HCT116 (cell line): ENCODE measurements around the gene RNF214. TPM values are rescaled to one million over a fixed set of nuclear protein-coding genes. Genes with fewer than 3 reads are reported as not detected.

Experiments used
- ATAC-seq: fragments of 200-7000 bp; cut with Tn5 transposase; 2 replicates; pipeline ENCODE4 v1.9.1; 2020; ENCODE audit warnings: mild to moderate bottlenecking, moderate library complexity
- BruUV-seq: library from RNA; stranded (reverse); fragments of 400-500 nt; replicated peaks from 2 replicates; lab custom pipeline; 2021; lab: Mats Ljungman, UMichigan
- CTCF ChIA-PET: fragments of 300-600 bp; sonication (Branson Sonifier 250); formaldehyde crosslinking; loops from one replicate; lab custom pipeline; 2021; ENCODE audit warnings: antibody characterized with exemption; lab: Charles Lee
- POLR2A ChIA-PET: fragments of 300-600, 350-600 bp; sonication (Branson Sonifier 250); formaldehyde crosslinking; loops from one replicate; lab custom pipeline; 2021; ENCODE audit warnings: antibody characterized with exemption; lab: Charles Lee
- RAD21 ChIA-PET, 2 experiments: fragments of 300-600 bp; sonication (Branson Sonifier 250); formaldehyde crosslinking; loops; one replicate each; lab custom pipeline; 2023; ENCODE audit warnings: low total read pairs in 2 of 2; ENCODE audit not compliant: uncharacterized antibody in 2 of 2, unreplicated experiment in 2 of 2, low non-redundant PET in 1 of 2; lab: Charles Lee
- DNase-seq: peaks from one replicate; pipeline ENCODE4 v3.0.0-alpha.2; 2010; ENCODE audit warnings: low read depth, low spot score
- H2AFZ ChIP-seq: fragments of 200-600 bp; shearing (Covaris generic), sonication (generic); 2 replicates; pipeline ENCODE4 v1.6.1; 2017; ENCODE audit warnings: low read depth, mixed run types, mixed read lengths, antibody characterized with exemption, low read length; ENCODE audit not compliant: poor library complexity, severe bottlenecking
- H3K27ac ChIP-seq: 2 replicates; pipeline ENCODE4 v1.5.1; 2012; ENCODE audit warnings: low read depth, low read length
- H3K27me3 ChIP-seq: fragments of 200-600 bp; sonication (generic); 2 replicates; pipeline ENCODE4 v1.6.1; 2016; ENCODE audit warnings: mixed run types, low read length, mixed read lengths; ENCODE audit not compliant: insufficient read depth
- H3K36me3 ChIP-seq, 2 experiments: fragments of 200-500 bp in 1 of 2; fragments of 200-600 bp in 1 of 2; sonication (Bioruptor generic) in 1 of 2; sonication (generic) in 1 of 2; 2 replicates each; pipeline versions ENCODE4 v1.5.1 to v1.6.1; 2014 to 2016; ENCODE audit warnings: low read length in 2 of 2, inconsistent platforms in 1 of 2, mixed read lengths in 1 of 2, mixed run types in 1 of 2; ENCODE audit not compliant: insufficient read depth in 2 of 2, control insufficient read depth in 1 of 2
- H3K4me1 ChIP-seq, 2 experiments: fragments of 200-600 bp in 1 of 2; sonication (generic) in 1 of 2; 2 replicates each; pipeline versions ENCODE4 v1.5.1 to v1.6.1; 2012 to 2017; ENCODE audit warnings: low read length in 2 of 2, inconsistent platforms in 1 of 2, mild to moderate bottlenecking in 1 of 2, mixed read lengths in 1 of 2, mixed run types in 1 of 2, moderate library complexity in 1 of 2; ENCODE audit not compliant: insufficient read depth in 2 of 2, control insufficient read depth in 1 of 2
- H3K4me2 ChIP-seq: fragments of 200-600 bp; sonication (generic); 2 replicates; pipeline ENCODE4 v1.6.1; 2017; ENCODE audit warnings: mixed run types, low read length, mixed read lengths
- H3K4me3 ChIP-seq, 2 experiments: fragments of 200-600 bp in 1 of 2; sonication (generic) in 1 of 2; replicated peaks in 1 of 2; 2 replicates each; pipeline ENCODE4 v1.5.1; 2011 to 2016; ENCODE audit warnings: low read length in 2 of 2, control low read depth in 1 of 2, low read depth in 1 of 2, mild to moderate bottlenecking in 1 of 2, mixed read lengths in 1 of 2, mixed run types in 1 of 2
- H3K79me2 ChIP-seq: fragments of 200-600 bp; sonication (generic); 2 replicates; pipeline ENCODE4 v1.6.1; 2017; ENCODE audit warnings: mild to moderate bottlenecking, mixed run types, low read length, moderate library complexity, mixed read lengths; ENCODE audit not compliant: insufficient read depth
- H3K9ac ChIP-seq: fragments of 200-600 bp; sonication (generic); 2 replicates; pipeline ENCODE4 v1.6.1; 2016; ENCODE audit warnings: low read length, mixed read lengths
- H3K9me2 ChIP-seq: fragments of 200-600 bp; sonication (generic), shearing (Covaris generic); 2 replicates; pipeline ENCODE4 v1.6.1; 2017; ENCODE audit warnings: mixed run types, mild to moderate bottlenecking, moderate library complexity; ENCODE audit not compliant: insufficient read depth
- H3K9me3 ChIP-seq, 2 experiments: fragments of 200-500 bp in 1 of 2; fragments of 200-600 bp in 1 of 2; sonication (Bioruptor generic) in 1 of 2; sonication (generic) in 1 of 2; 2 replicates each; pipeline ENCODE4 v1.6.1; 2014 to 2017; ENCODE audit warnings: low read length in 2 of 2, mixed read lengths in 2 of 2, inconsistent platforms in 1 of 2, low read depth in 1 of 2, mild to moderate bottlenecking in 1 of 2, mixed run types in 1 of 2, moderate library complexity in 1 of 2; ENCODE audit not compliant: control insufficient read depth in 1 of 2, insufficient read depth in 1 of 2
- H4K20me1 ChIP-seq: fragments of 200-600 bp; sonication (generic), shearing (Covaris generic); 2 replicates; pipeline ENCODE4 v1.6.1; 2017; ENCODE audit warnings: mixed run types, mild to moderate bottlenecking, moderate library complexity; ENCODE audit not compliant: insufficient read depth
- CBX3 ChIP-seq: IDR thresholded peaks from 2 replicates; pipeline ENCODE4 v1.6.1; 2012; ENCODE audit warnings: low read depth
- CEBPB ChIP-seq: IDR thresholded peaks from 2 replicates; pipeline ENCODE4 v1.6.1; 2012; ENCODE audit warnings: low read depth
- ELF1 ChIP-seq: IDR thresholded peaks from 2 replicates; pipeline ENCODE4 v1.6.1; 2012; ENCODE audit warnings: low read depth, borderline replicate concordance
- FOSL1 ChIP-seq: IDR thresholded peaks from 2 replicates; pipeline ENCODE4 v1.6.1; 2012; ENCODE audit warnings: low read depth
- POLR2AphosphoS5 ChIP-seq: IDR thresholded peaks from 2 replicates; pipeline ENCODE4 v1.6.1; 2011; ENCODE audit warnings: mild to moderate bottlenecking, low read depth, low read length, moderate library complexity
- SIN3A ChIP-seq: IDR thresholded peaks from 2 replicates; pipeline ENCODE4 v1.6.1; 2012; ENCODE audit warnings: low read depth
- SP1 ChIP-seq: IDR thresholded peaks from 2 replicates; pipeline ENCODE4 v1.6.1; 2012; ENCODE audit warnings: low read depth
- TCF7L2 ChIP-seq: IDR thresholded peaks from 2 replicates; pipeline ENCODE4 v1.7.0; 2011; ENCODE audit warnings: borderline replicate concordance, inconsistent platforms; ENCODE audit not compliant: insufficient read depth, insufficient read length; ENCODE audit errors: extremely low read depth
- YY1 ChIP-seq: IDR thresholded peaks from 2 replicates; pipeline ENCODE4 v1.6.1; 2011; ENCODE audit warnings: low read length, low read depth, moderate library complexity, mild to moderate bottlenecking; ENCODE audit not compliant: insufficient replicate concordance; ENCODE audit errors: extremely low read depth
- ZFX ChIP-seq: fragments of 450-650 bp; IDR thresholded peaks from 2 replicates; pipeline ENCODE4 v1.6.1; 2017
- intact Hi-C: fragments of 100-400 bp; cut with micrococcal nuclease; formaldehyde crosslinking; loops from 2 replicates; pipeline ENCODE4 v1.10.0; 2022
- total RNA-seq: library from RNA; stranded (reverse); gene quantifications from one replicate; pipeline ENCODE4 v1.2.1, GENCODE V29; 2021; ENCODE audit not compliant: unreplicated experiment
- TF ChIP-seq, protein P1 (sequence below): IDR thresholded peaks from 2 replicates; pipeline ENCODE4 v1.6.1; 2012
- TF ChIP-seq, protein P2 (sequence below): IDR thresholded peaks from 2 replicates; pipeline ENCODE4 v1.6.1; 2012; ENCODE audit warnings: low read depth
- TF ChIP-seq, protein P3 (sequence below): IDR thresholded peaks from 2 replicates; pipeline ENCODE4 v1.6.1; 2012
- TF ChIP-seq, protein P4 (sequence below), 3 experiments: fragments of 200-600 bp in 1 of 3; sonication (generic) in 1 of 3; IDR thresholded peaks in 2 of 3; conservative IDR thresholded peaks in 1 of 3; 2 replicates each; pipeline ENCODE4 v1.5.1; 2012 to 2017; ENCODE audit warnings: low read depth in 2 of 3, low read length in 2 of 3, antibody characterized with exemption in 1 of 3, borderline replicate concordance in 1 of 3, control low read depth in 1 of 3, mild to moderate bottlenecking in 1 of 3, mixed read lengths in 1 of 3, mixed run types in 1 of 3, moderate library complexity in 1 of 3; ENCODE audit not compliant: insufficient read depth in 1 of 3

The RNF214 gene
- total RNA-seq, 1 experiment from 2014 or later = 29.3 TPM

DNA sequence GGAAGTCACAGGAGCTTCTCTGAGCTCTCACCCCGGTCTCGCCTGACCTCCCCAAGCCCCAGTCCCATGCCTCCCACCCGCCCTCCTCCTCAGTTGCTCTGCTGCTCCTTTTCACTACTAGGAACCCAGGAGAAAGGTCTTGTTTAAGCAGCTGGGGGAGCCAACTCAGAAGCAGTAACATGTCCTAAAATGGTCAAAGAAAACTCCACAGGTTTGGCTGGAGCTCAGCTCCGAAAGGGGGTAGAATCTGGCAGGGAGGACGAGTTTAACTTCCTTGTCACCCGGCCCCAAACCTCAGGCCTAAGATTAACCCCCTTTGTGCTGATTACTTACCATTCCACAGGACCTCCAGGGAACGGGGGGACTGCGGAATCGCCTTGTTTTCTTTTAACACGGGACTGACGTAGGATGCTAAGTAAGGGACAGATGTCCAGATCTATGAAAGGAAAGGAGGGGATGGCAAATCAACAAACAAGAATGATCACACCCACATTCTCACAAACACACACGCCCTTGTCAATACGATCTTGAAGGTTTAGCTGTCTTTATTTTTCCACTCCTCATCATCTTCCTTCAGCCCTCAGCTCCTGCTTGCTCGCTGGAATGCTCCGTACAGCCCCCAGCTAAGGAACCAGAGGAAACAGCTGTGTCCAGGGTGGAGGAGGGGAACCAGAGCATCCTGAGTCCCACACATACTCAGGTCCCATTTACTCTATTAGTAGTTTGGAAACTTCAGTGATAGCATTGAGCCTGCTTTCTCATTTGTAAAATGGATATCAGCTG is 14.1 kb upstream of the RNF214 start:
- intact Hi-C loops = no loop called here
- no peak overlapping the region for H3K4me2 ChIP-seq

More for the DNA sequence above, 14.1 kb upstream of the RNF214 start:
- BruUV-seq = no TSS peak
- Histone ChIP-seq H3K9ac (no peak overlapping the region), H2AFZ (no peak overlapping the region), H3K27ac (no peak overlapping the region), H4K20me1 (no peaks in the 10 kb centered on the region), H3K36me3 (peaks cover 12 to 19% of the 10 kb centered on the region in 2 experiments; a peak in 3 of 4 replicates), H3K9me3 (no peaks in the 10 kb centered on the region), H3K4me3 (no peak overlapping the region), H3K9me2 (no peaks in the 10 kb centered on the region), H3K27me3 (no peaks in the 10 kb centered on the region), H3K4me1 (peaks cover 10 to 20% of the 10 kb centered on the region in 2 experiments), H3K79me2 (no peaks in the 10 kb centered on the region)
- ChIA-PET POLR2A (no interaction called here), CTCF (no interaction called here), RAD21 (no interaction called here)
- no peak for TF ChIP-seq CBX3
- no peak for TF ChIP-seq FOSL1
- no peak for TF ChIP-seq SIN3A
- TF ChIP-seq, protein P1, sequence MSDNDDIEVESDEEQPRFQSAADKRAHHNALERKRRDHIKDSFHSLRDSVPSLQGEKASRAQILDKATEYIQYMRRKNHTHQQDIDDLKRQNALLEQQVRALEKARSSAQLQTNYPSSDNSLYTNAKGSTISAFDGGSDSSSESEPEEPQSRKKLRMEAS = no peak
- TF ChIP-seq POLR2AphosphoS5 = no peak
- TF ChIP-seq, protein P2, sequence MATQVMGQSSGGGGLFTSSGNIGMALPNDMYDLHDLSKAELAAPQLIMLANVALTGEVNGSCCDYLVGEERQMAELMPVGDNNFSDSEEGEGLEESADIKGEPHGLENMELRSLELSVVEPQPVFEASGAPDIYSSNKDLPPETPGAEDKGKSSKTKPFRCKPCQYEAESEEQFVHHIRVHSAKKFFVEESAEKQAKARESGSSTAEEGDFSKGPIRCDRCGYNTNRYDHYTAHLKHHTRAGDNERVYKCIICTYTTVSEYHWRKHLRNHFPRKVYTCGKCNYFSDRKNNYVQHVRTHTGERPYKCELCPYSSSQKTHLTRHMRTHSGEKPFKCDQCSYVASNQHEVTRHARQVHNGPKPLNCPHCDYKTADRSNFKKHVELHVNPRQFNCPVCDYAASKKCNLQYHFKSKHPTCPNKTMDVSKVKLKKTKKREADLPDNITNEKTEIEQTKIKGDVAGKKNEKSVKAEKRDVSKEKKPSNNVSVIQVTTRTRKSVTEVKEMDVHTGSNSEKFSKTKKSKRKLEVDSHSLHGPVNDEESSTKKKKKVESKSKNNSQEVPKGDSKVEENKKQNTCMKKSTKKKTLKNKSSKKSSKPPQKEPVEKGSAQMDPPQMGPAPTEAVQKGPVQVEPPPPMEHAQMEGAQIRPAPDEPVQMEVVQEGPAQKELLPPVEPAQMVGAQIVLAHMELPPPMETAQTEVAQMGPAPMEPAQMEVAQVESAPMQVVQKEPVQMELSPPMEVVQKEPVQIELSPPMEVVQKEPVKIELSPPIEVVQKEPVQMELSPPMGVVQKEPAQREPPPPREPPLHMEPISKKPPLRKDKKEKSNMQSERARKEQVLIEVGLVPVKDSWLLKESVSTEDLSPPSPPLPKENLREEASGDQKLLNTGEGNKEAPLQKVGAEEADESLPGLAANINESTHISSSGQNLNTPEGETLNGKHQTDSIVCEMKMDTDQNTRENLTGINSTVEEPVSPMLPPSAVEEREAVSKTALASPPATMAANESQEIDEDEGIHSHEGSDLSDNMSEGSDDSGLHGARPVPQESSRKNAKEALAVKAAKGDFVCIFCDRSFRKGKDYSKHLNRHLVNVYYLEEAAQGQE = no peak
- TF ChIP-seq TCF7L2 = no peak
- no peak for TF ChIP-seq CEBPB
- TF ChIP-seq, protein P3, sequence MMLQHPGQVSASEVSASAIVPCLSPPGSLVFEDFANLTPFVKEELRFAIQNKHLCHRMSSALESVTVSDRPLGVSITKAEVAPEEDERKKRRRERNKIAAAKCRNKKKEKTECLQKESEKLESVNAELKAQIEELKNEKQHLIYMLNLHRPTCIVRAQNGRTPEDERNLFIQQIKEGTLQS = no peak
- no peak for TF ChIP-seq ZFX
- TF ChIP-seq, protein P4, sequence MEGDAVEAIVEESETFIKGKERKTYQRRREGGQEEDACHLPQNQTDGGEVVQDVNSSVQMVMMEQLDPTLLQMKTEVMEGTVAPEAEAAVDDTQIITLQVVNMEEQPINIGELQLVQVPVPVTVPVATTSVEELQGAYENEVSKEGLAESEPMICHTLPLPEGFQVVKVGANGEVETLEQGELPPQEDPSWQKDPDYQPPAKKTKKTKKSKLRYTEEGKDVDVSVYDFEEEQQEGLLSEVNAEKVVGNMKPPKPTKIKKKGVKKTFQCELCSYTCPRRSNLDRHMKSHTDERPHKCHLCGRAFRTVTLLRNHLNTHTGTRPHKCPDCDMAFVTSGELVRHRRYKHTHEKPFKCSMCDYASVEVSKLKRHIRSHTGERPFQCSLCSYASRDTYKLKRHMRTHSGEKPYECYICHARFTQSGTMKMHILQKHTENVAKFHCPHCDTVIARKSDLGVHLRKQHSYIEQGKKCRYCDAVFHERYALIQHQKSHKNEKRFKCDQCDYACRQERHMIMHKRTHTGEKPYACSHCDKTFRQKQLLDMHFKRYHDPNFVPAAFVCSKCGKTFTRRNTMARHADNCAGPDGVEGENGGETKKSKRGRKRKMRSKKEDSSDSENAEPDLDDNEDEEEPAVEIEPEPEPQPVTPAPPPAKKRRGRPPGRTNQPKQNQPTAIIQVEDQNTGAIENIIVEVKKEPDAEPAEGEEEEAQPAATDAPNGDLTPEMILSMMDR (IDR thresholded peaks at IDR 0.05 in 2 of 3, conservative IDR thresholded peaks at IDR 0.05 in 1 of 3; ENCODE audit: borderline replicate concordance in 1 of 3, insufficient read depth in 1 of 3, low read depth in 2 of 3, low read length in 2 of 3) = no peak
- no peak for TF ChIP-seq ELF1
- no peak for TF ChIP-seq YY1
- no peak for TF ChIP-seq SP1
- ATAC-seq (no peak), DNase-seq (no peak)
